ENCODE results near the gene SKIC3. TPM values are rescaled to one million over a fixed set of nuclear protein-coding genes. Genes with fewer than 3 reads are reported as not detected.

Gene SKIC3
- polyA plus RNA-seq, 1 experiment = 31.6 TPM

- Histone ChIP-seq H3K36me3 (ENCODE audit: control insufficient read depth, insufficient read depth, low read length) (peaks cover 1% of the 10 kb centered on the region; the same call in 1 of the 2 replicates), H3K4me3 (ENCODE audit: low read depth, low read length) (no peak overlapping the region), H3K27me3 (ENCODE audit: control insufficient read depth, insufficient read depth, low read length) (no peaks in the 10 kb centered on the region)
- CTCF ChIA-PET = no interaction called here
- no peak for DNase-seq (ENCODE audit: low read depth)
- POLR2A ChIA-PET = no interaction called here
- no peak for TF ChIP-seq CTCF (IDR thresholded peaks at IDR 0.05; ENCODE audit: insufficient read depth, low read depth, low read length)
These were observed 26.2 kb downstream of the SKIC3 start for GRCh38 chr5:95528565-95528964.

GRCh38 chr5:95526871-95527270 is 27.9 kb downstream of the SKIC3 start:
- no peak for DNase-seq (ENCODE audit: low read depth)
- CTCF ChIA-PET = no interaction called here
- TF ChIP-seq CTCF (IDR thresholded peaks at IDR 0.05; ENCODE audit: insufficient read depth, low read depth, low read length) = no peak
- H3K36me3 ChIP-seq (ENCODE audit: control insufficient read depth, insufficient read depth, low read length) = peaks cover 1% of the 10 kb centered on the region; the same call in 1 of the 2 replicates
- H3K4me3 ChIP-seq (ENCODE audit: low read depth, low read length) = no peak overlapping the region
- POLR2A ChIA-PET = interaction anchor here (0.6 kb wide), 1 partner anchor 13 kb away, joined by 10 read pairs; no protein-coding TSS in a partner anchor
- H3K27me3 ChIP-seq (ENCODE audit: control insufficient read depth, insufficient read depth, low read length) = no peaks in the 10 kb centered on the region

- H3K4me3 ChIP-seq (ENCODE audit: low read depth, low read length) = no peak overlapping the region
- no peak for TF ChIP-seq CTCF (IDR thresholded peaks at IDR 0.05; ENCODE audit: insufficient read depth, low read depth, low read length)
- POLR2A ChIA-PET = no interaction called here
- H3K36me3 ChIP-seq (ENCODE audit: control insufficient read depth, insufficient read depth, low read length) = peaks cover 1% of the 10 kb centered on the region; the same call in 1 of the 2 replicates
- no peaks in the 10 kb centered on the region for H3K27me3 ChIP-seq (ENCODE audit: control insufficient read depth, insufficient read depth, low read length)
- DNase-seq (ENCODE audit: low read depth) = no peak
- CTCF ChIA-PET = interaction anchor here (1.5 kb wide), 1 partner anchor 10 kb away, joined by 3 read pairs; no protein-coding TSS in a partner anchor
These were observed 30.4 kb downstream of the SKIC3 start for GRCh38 chr5:95524423-95524822.

GRCh38 chr5:95520206-95520605 is 34.6 kb downstream of the SKIC3 start:
- DNase-seq (ENCODE audit: low read depth) = no peak
- Histone ChIP-seq H3K27me3 (ENCODE audit: control insufficient read depth, insufficient read depth, low read length) (no peaks in the 10 kb centered on the region), H3K36me3 (ENCODE audit: control insufficient read depth, insufficient read depth, low read length) (peaks cover 2% of the 10 kb centered on the region; the same call in 1 of the 2 replicates), H3K4me3 (ENCODE audit: low read depth, low read length) (no peak overlapping the region)
- no peak for TF ChIP-seq CTCF (IDR thresholded peaks at IDR 0.05; ENCODE audit: insufficient read depth, low read depth, low read length)
- ChIA-PET POLR2A (no interaction called here), CTCF (interaction anchor here (1.4 kb wide), 1 partner anchor 24 kb away, joined by 4 read pairs; no protein-coding TSS in a partner anchor)

GRCh38 chr5:95519681-95520080 is 35.1 kb downstream of the SKIC3 start:
- no peak for DNase-seq (ENCODE audit: low read depth)
- Histone ChIP-seq H3K27me3 (ENCODE audit: control insufficient read depth, insufficient read depth, low read length) (no peaks in the 10 kb centered on the region), H3K4me3 (ENCODE audit: low read depth, low read length) (no peak overlapping the region), H3K36me3 (ENCODE audit: control insufficient read depth, insufficient read depth, low read length) (peaks cover 2% of the 10 kb centered on the region; the same call in 1 of the 2 replicates)
- ChIA-PET POLR2A (no interaction called here), CTCF (no interaction called here)
- TF ChIP-seq CTCF (IDR thresholded peaks at IDR 0.05; ENCODE audit: insufficient read depth, low read depth, low read length) = no peak
